ENCODE results near the gene CDT1. TPM values are rescaled to one million over a fixed set of nuclear protein-coding genes. Genes with fewer than 3 reads are reported as not detected.

The CDT1 gene
- total RNA-seq, 1 experiment from 2014 or later, result 160 TPM

GRCh38 chr16:88835383-88835782 is 31.8 kb downstream of the CDT1 start:
- RAD21 ChIA-PET (ENCODE audit: low non-redundant PET in 1 of 2, low total read pairs in 2 of 2, uncharacterized antibody in 2 of 2, unreplicated experiment in 2 of 2), result no interaction called here
- no TSS peak for BruUV-seq (replicated peaks)
- no peak for TF ChIP-seq CTCF (IDR thresholded peaks at IDR 0.05 in 2 of 3, conservative IDR thresholded peaks at IDR 0.05 in 1 of 3; ENCODE audit: borderline replicate concordance in 1 of 3, insufficient read depth in 1 of 3, low read depth in 2 of 3, low read length in 2 of 3)
- TF ChIP-seq YY1 (IDR thresholded peaks at IDR 0.05; ENCODE audit: extremely low read depth, insufficient replicate concordance, low read depth, low read length), result no peak
- TF ChIP-seq CEBPB (IDR thresholded peaks at IDR 0.05; ENCODE audit: low read depth), result no peak
- TF ChIP-seq RAD21 (IDR thresholded peaks at IDR 0.05; ENCODE audit: low read depth), result no peak

GRCh38 chr16:88835818-88836217 is 32.2 kb downstream of the CDT1 start:
- Histone ChIP-seq H3K9me2 (ENCODE audit: insufficient read depth) (no peaks in the 10 kb centered on the region), H3K9me3 (ENCODE audit: control insufficient read depth in 1 of 2, insufficient read depth in 1 of 2, low read depth in 1 of 2, low read length in 2 of 2) (no peaks in the 10 kb centered on the region), H2AFZ (ENCODE audit: low read depth, low read length, poor library complexity, severe bottlenecking) (no peak overlapping the region), H4K20me1 (ENCODE audit: insufficient read depth) (no peaks in the 10 kb centered on the region), H3K27me3 (ENCODE audit: insufficient read depth, low read length) (no peaks in the 10 kb centered on the region), H3K79me2 (ENCODE audit: insufficient read depth, low read length) (no peaks in the 10 kb centered on the region), H3K36me3 (ENCODE audit: control insufficient read depth in 1 of 2, insufficient read depth in 2 of 2, low read length in 2 of 2) (no peaks in the 10 kb centered on the region), H3K27ac (ENCODE audit: low read depth, low read length) (no peak overlapping the region), H3K4me1 (ENCODE audit: control insufficient read depth in 1 of 2, insufficient read depth in 2 of 2, low read length in 2 of 2) (peaks cover 0 to 4% of the 10 kb centered on the region in 2 experiments; a peak in 1 of 4 replicates), H3K9ac (ENCODE audit: low read length) (no peak overlapping the region), H3K4me2 (ENCODE audit: low read length) (no peak overlapping the region), H3K4me3 (replicated peaks in 1 of 2; ENCODE audit: low read depth in 1 of 2, low read length in 2 of 2) (no peak overlapping the region)
- DNase-seq (ENCODE audit: low read depth, low spot score) (no peak), ATAC-seq (no peak)
- TF ChIP-seq ZFX (IDR thresholded peaks at IDR 0.05), result no peak
- no peak for TF ChIP-seq EZH2phosphoT487 (IDR thresholded peaks at IDR 0.05; ENCODE audit: borderline replicate concordance)
- TF ChIP-seq ATF3 (IDR thresholded peaks at IDR 0.05), result no peak
- no peak for TF ChIP-seq SIN3A (IDR thresholded peaks at IDR 0.05; ENCODE audit: low read depth)
- no peak for TF ChIP-seq ELF1 (IDR thresholded peaks at IDR 0.05; ENCODE audit: borderline replicate concordance, low read depth)
- TF ChIP-seq CBX3 (IDR thresholded peaks at IDR 0.05; ENCODE audit: low read depth), result no peak
- no peak for TF ChIP-seq ZBTB33 (IDR thresholded peaks at IDR 0.05; ENCODE audit: extremely low read depth, insufficient replicate concordance, low read length)
- no peak for TF ChIP-seq CEBPB (IDR thresholded peaks at IDR 0.05; ENCODE audit: low read depth)
- no peak for TF ChIP-seq YY1 (IDR thresholded peaks at IDR 0.05; ENCODE audit: extremely low read depth, insufficient replicate concordance, low read depth, low read length)
- intact Hi-C loops (cut with micrococcal nuclease), result no loop called here
- CTCF ChIA-PET, result no interaction called here
- BruUV-seq (replicated peaks), result no TSS peak
- RAD21 ChIA-PET (ENCODE audit: low non-redundant PET in 1 of 2, low total read pairs in 2 of 2, uncharacterized antibody in 2 of 2, unreplicated experiment in 2 of 2), result no interaction called here
- POLR2A ChIA-PET, result no interaction called here

More at GRCh38 chr16:88835383-88835782, 31.8 kb downstream of the CDT1 start:
- H3K9me2 ChIP-seq (ENCODE audit: insufficient read depth), result no peaks in the 10 kb centered on the region
- no peak overlapping the region for H3K9ac ChIP-seq (ENCODE audit: low read length)
- no peaks in the 10 kb centered on the region for H3K79me2 ChIP-seq (ENCODE audit: insufficient read depth, low read length)
- H3K4me3 ChIP-seq (replicated peaks in 1 of 2; ENCODE audit: low read depth in 1 of 2, low read length in 2 of 2), result no peak overlapping the region
- H2AFZ ChIP-seq (ENCODE audit: low read depth, low read length, poor library complexity, severe bottlenecking), result no peak overlapping the region
- no peak overlapping the region for H3K27ac ChIP-seq (ENCODE audit: low read depth, low read length)
- no peaks in the 10 kb centered on the region for H3K27me3 ChIP-seq (ENCODE audit: insufficient read depth, low read length)
- no peak overlapping the region for H3K4me2 ChIP-seq (ENCODE audit: low read length)
- H4K20me1 ChIP-seq (ENCODE audit: insufficient read depth), result no peaks in the 10 kb centered on the region
- H3K4me1 ChIP-seq (ENCODE audit: control insufficient read depth in 1 of 2, insufficient read depth in 2 of 2, low read length in 2 of 2), result peaks cover 0 to 4% of the 10 kb centered on the region in 2 experiments; a peak in 1 of 4 replicates
- intact Hi-C loops (cut with micrococcal nuclease), result no loop called here
- DNase-seq (ENCODE audit: low read depth, low spot score) (no peak), ATAC-seq (no peak)
- POLR2A ChIA-PET, result no interaction called here
- H3K9me3 ChIP-seq (ENCODE audit: control insufficient read depth in 1 of 2, insufficient read depth in 1 of 2, low read depth in 1 of 2, low read length in 2 of 2), result no peaks in the 10 kb centered on the region
- no peaks in the 10 kb centered on the region for H3K36me3 ChIP-seq (ENCODE audit: control insufficient read depth in 1 of 2, insufficient read depth in 2 of 2, low read length in 2 of 2)
- CTCF ChIA-PET, result no interaction called here
